ENCODE measurements around the gene POLDIP2. TPM values are rescaled to one million over a fixed set of nuclear protein-coding genes. Genes with fewer than 3 reads are reported as not detected.
A peak's percentile ranks its signal among the peaks of the same experiment; 100 is the strongest.

Gene POLDIP2
- total and polyA plus RNA-seq, 2 of the 13 experiments (the other 11 are each of a cell fraction or from before 2014, with no cell fraction given) = 85.9 to 114 TPM

- no peak for TF ChIP-seq IKZF4 (CRISPR knock-in tag; IDR thresholded peaks at IDR 0.05; ENCODE audit: borderline replicate concordance, low read depth, not compliant biosample characterization)
- no peak for TF ChIP-seq PREB (CRISPR knock-in tag; IDR thresholded peaks at IDR 0.05)
- TF ChIP-seq ZNF816 (CRISPR knock-in tag; IDR thresholded peaks at IDR 0.05; ENCODE audit: borderline replicate concordance) = no peak
- 0 out of 2 replicates have a peak, but pooled peaks have one; percentile 26 for TF ChIP-seq ARID3A (IDR thresholded peaks at IDR 0.05; ENCODE audit: low read depth, low read length)
- TF ChIP-seq ZNF543 (CRISPR knock-in tag; IDR thresholded peaks at IDR 0.05) = peak; percentile 89; the same call in 1 of the 2 replicates
- TF ChIP-seq GTF3A (CRISPR knock-in tag; conservative IDR thresholded peaks at IDR 0.05) = no peak
- TF ChIP-seq GABPB1 (CRISPR knock-in tag; IDR thresholded peaks at IDR 0.05) = peak; percentile 99
- no peak for TF ChIP-seq BATF2 (CRISPR knock-in tag; IDR thresholded peaks at IDR 0.05)
- TF ChIP-seq ARID4A (CRISPR knock-in tag; IDR thresholded peaks at IDR 0.05; ENCODE audit: borderline replicate concordance) = peak; percentile 95
- TF ChIP-seq ZMAT3 (CRISPR knock-in tag; conservative IDR thresholded peaks at IDR 0.05) = 0 out of 2 replicates have a peak, but pooled peaks have one; percentile 45
- no peak for TF ChIP-seq ZNF280B (CRISPR knock-in tag; IDR thresholded peaks at IDR 0.05; ENCODE audit: borderline replicate concordance)
- no peak for TF ChIP-seq NPAS2 (CRISPR knock-in tag; IDR thresholded peaks at IDR 0.05; ENCODE audit: borderline replicate concordance)
- no peak for TF ChIP-seq ZBTB14 (CRISPR knock-in tag; IDR thresholded peaks at IDR 0.05)
- TF ChIP-seq KLF13 (CRISPR knock-in tag; IDR thresholded peaks at IDR 0.05) = no peak
- TF ChIP-seq HMG20A (CRISPR knock-in tag; IDR thresholded peaks at IDR 0.05; ENCODE audit: borderline replicate concordance) = no peak
- no peak for TF ChIP-seq NONO (IDR thresholded peaks at IDR 0.05)
- peak; percentile 55; the same call in 1 of the 2 replicates for TF ChIP-seq NONO (CRISPR knock-in tag; conservative IDR thresholded peaks at IDR 0.05)
- no peak for TF ChIP-seq ZNF569 (CRISPR knock-in tag; IDR thresholded peaks at IDR 0.05; ENCODE audit: borderline replicate concordance)
These were observed 21.9 kb downstream of the POLDIP2 start, which contains the start of the genes IFT20 and TNFAIP1 (continued) for GRCh38 chr17:28335201-28335958.
